Inflammatory macrophage treated with lipopolysaccharide for 1 hour (primary cell): Measurements from ENCODE around the gene BTBD9.
A peak's percentile ranks its signal among the peaks of the same experiment; 100 is the strongest.

Experiments used
- DNase-seq, 2 donors: peaks; one replicate each; pipeline ENCODE4 v3.0.0-alpha.2; 2020 to 2022

Gene BTBD9

GRCh38 chr6:38423746-38424145 lies 216.0 kb downstream of the BTBD9 start:
- no peak for DNase-seq

GRCh38 chr6:38420207-38420606 lies 219.5 kb downstream of the BTBD9 start:
- DNase-seq, result no peak

GRCh38 chr6:38417521-38417920 lies 222.2 kb downstream of the BTBD9 start:
- no peak for DNase-seq

- DNase-seq, result no peak
Observed at GRCh38 chr6:38415231-38416005, 224.3 kb downstream of the BTBD9 start.

GRCh38 chr6:38413102-38413800 lies 226.5 kb downstream of the BTBD9 start:
- DNase-seq, result peak in 1 of 2 donors; percentile 5

- no peak for DNase-seq
Observed at GRCh38 chr6:38407192-38407591, 232.5 kb downstream of the BTBD9 start.

- no peak for DNase-seq
Observed at GRCh38 chr6:38406096-38406495, 233.6 kb downstream of the BTBD9 start.

GRCh38 chr6:38404900-38405556 lies 234.7 kb downstream of the BTBD9 start:
- DNase-seq, result no peak

GRCh38 chr6:38404355-38404754 lies 235.4 kb downstream of the BTBD9 start:
- no peak for DNase-seq

GRCh38 chr6:38403548-38403947 lies 236.2 kb downstream of the BTBD9 start:
- DNase-seq, result no peak

GRCh38 chr6:38400764-38401163 lies 239.0 kb downstream of the BTBD9 start:
- no peak for DNase-seq

GRCh38 chr6:38400101-38400500 lies 239.6 kb downstream of the BTBD9 start:
- DNase-seq, result no peak

- no peak for DNase-seq
Observed at GRCh38 chr6:38396209-38396608, 243.5 kb downstream of the BTBD9 start.

GRCh38 chr6:38393986-38394385 lies 245.7 kb downstream of the BTBD9 start:
- no peak for DNase-seq

GRCh38 chr6:38391626-38392579 lies 247.8 kb downstream of the BTBD9 start:
- no peak for DNase-seq

- no peak for DNase-seq
Observed at GRCh38 chr6:38391206-38391605, 248.5 kb downstream of the BTBD9 start.

GRCh38 chr6:38389875-38390274 lies 249.9 kb downstream of the BTBD9 start:
- no peak for DNase-seq

- DNase-seq, result no peak
Observed at GRCh38 chr6:38387971-38388370, 251.8 kb downstream of the BTBD9 start.

GRCh38 chr6:38387461-38387860 lies 252.3 kb downstream of the BTBD9 start:
- DNase-seq, result no peak

GRCh38 chr6:38378801-38379200 lies 260.9 kb downstream of the BTBD9 start:
- no peak for DNase-seq

- no peak for DNase-seq
Observed at GRCh38 chr6:38375937-38376336, 263.8 kb downstream of the BTBD9 start.

- no peak for DNase-seq
Observed at GRCh38 chr6:38375341-38375740, 264.4 kb downstream of the BTBD9 start.

GRCh38 chr6:38371881-38372280 lies 267.8 kb downstream of the BTBD9 start:
- no peak for DNase-seq
